HEK293T (cell line): ENCODE results near the gene PITX1.

Source experiments
- BHLHE40 ChIP-seq: fragments of 450-650 bp; IDR thresholded peaks from 2 replicates; pipeline ENCODE4 v1.6.1; 2016; ENCODE audit warnings: mild to moderate bottlenecking, moderate library complexity, borderline replicate concordance
- ELF4 ChIP-seq: fragments of 450-650 bp; IDR thresholded peaks from 2 replicates; pipeline ENCODE4 v1.6.1; 2017; ENCODE audit warnings: antibody characterized with exemption
- FOXK2 ChIP-seq: fragments of 450-650 bp; IDR thresholded peaks from 2 replicates; pipeline ENCODE4 v1.6.1; 2016; ENCODE audit warnings: mild to moderate bottlenecking
- FOXM1 ChIP-seq: fragments of 450-650 bp; IDR thresholded peaks from 2 replicates; pipeline ENCODE4 v1.6.1; 2017; ENCODE audit warnings: mild to moderate bottlenecking, borderline replicate concordance
- SP1 ChIP-seq: fragments of 450-650 bp; IDR thresholded peaks from 2 replicates; pipeline ENCODE4 v1.6.1; 2017

GRCh38 chr5:135032695-135032998 is 1.4 kb downstream of the PITX1 start:
- TF ChIP-seq ELF4 (no peak), FOXK2 (no peak), FOXM1 (no peak), SP1 (no peak), BHLHE40 (no peak)
